ENCODE data around the gene SNAPC2.

GRCh38 chr19:7943444-7944176 lies 23.5 kb downstream of the SNAPC2 start, which contains the start of gene TIMM44:
- TF ChIP-seq ZNF384 (IDR thresholded peaks at IDR 0.05): no peak
- TF ChIP-seq CTBP1 (IDR thresholded peaks at IDR 0.05; ENCODE audit: borderline replicate concordance): no peak; the same call in 1 of the 2 replicates
- no peak for TF ChIP-seq FOXM1 (IDR thresholded peaks at IDR 0.05; ENCODE audit: borderline replicate concordance)

All from HEK293T (cell line).